ENCODE measurements around the gene BFSP2. TPM values are rescaled to one million over a fixed set of nuclear protein-coding genes. Genes with fewer than 3 reads are reported as not detected.

BFSP2 gene
- polyA plus RNA-seq, 3 donors, result 0.12 TPM; not detected in 2

DNA sequence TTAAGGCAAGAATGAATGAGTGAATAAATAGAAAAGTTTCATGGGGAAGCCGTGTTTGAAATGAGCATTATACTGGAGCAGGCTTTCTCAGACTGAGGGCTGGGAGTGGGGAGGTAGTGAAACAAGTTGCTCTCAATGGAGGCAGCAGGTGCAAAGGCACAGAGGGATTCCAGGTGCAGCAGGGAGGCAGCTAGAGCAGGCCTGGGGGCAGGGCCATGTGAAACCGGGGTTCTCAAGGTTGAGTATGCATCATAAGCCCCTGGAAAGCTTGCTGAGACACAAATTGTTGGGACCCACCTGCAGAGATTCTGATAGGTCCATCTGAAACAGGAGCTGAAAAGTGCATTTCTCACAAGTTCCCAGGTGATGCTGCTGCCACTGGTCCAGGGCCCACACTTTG is 45.3 kb downstream of the BFSP2 start:
- no peak overlapping the region for H3K27ac ChIP-seq (ENCODE audit: low read depth, low read length)
- WGBS, 3 donors, result 88 to 93% (median 92%) methylated on average over 2 of the region's 2 CpGs

DNA sequence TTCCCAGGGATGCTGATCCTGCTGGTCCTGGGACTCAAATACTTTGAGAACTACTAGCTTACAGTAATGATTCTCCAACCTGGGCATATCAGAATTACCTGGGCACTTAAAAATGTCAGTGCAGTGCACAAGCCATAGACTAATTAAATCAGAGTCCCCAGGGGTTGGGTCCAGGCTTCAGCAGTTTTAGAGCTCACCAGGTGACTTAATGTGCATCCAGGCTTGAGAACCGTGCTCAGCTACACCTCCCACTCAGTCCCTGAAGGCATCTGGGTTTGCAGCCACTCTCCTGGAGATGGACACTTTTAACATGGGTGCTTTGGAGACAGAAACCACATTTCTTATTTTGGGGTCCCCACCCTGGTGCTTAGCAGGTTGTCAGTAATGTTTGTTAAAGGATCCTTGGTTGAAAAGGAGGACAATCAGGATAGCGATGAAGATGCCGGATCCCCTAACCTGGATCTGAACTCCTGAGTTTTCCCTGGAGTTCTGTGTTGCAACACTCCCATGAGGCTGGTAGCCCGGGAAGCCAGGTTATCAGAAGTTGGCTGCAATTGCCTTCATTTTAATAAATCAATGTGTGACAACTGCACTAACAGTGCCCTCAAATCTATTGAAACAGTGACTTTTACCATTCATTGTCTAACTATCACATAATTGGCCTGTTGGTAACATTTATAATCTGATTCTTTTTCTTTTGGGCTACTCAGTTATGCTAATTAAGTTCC is 48.1 kb downstream of the BFSP2 start:
- WGBS, 3 donors, result 40 to 80% (median 75%) methylated on average over 4 of the region's 4 CpGs
- H3K27ac ChIP-seq (ENCODE audit: low read depth, low read length), result no peak overlapping the region

DNA sequence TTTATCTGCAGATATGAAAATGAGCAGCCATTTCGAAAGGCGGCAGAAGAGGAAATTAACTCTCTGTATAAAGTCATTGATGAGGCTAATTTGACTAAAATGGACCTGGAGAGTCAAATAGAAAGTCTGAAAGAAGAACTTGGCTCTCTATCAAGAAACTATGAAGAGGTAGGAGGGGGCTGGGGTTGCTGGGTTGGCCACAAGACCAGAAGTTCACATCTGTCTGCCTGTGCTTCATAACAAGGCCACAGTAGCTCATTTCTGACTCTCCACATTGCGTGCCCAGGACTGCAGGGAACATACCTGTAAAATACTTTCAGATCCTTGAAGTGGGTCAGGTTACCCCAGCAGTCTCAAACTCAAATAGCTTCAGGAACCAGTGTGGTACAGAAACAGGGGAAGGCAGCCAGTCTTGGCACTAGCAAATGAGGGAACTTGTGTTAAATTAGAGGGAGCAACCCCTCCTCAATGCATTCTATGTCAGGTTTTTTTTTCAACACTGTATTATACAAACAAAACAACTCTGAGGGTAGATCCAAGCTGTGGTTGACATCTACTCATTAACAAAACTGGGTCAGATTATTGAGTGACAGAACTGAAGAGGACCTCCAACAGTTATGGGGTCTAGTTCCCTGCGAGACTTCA is 48.7 kb downstream of the BFSP2 start:
- WGBS, 3 donors, result 49 to 79% (median 62%) methylated on average over 4 of the region's 4 CpGs
- no peak overlapping the region for H3K27ac ChIP-seq (ENCODE audit: low read depth, low read length)

DNA sequence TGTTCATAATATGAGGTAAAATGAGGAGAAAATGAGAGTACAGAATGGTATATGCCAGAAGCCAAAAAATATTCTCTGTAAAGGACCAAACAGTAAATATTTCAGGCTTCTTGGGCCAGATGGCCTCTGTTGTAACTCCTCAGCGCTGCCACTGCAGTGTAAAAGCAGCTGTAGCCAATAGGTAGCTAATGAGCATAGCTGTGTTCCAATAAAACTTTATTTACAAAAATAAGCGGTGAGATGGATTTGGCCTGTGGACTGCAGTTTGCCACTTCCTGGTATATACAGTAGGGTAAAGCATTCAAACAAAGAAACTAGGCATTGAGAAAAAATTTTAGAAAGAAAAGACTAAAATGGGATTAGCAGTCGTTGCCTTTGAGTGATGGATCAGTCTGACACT is 51.5 kb downstream of the BFSP2 start:
- 94 to 96% (median 96%) methylated on average over 3 of the region's 3 CpGs for WGBS, 3 donors

DNA sequence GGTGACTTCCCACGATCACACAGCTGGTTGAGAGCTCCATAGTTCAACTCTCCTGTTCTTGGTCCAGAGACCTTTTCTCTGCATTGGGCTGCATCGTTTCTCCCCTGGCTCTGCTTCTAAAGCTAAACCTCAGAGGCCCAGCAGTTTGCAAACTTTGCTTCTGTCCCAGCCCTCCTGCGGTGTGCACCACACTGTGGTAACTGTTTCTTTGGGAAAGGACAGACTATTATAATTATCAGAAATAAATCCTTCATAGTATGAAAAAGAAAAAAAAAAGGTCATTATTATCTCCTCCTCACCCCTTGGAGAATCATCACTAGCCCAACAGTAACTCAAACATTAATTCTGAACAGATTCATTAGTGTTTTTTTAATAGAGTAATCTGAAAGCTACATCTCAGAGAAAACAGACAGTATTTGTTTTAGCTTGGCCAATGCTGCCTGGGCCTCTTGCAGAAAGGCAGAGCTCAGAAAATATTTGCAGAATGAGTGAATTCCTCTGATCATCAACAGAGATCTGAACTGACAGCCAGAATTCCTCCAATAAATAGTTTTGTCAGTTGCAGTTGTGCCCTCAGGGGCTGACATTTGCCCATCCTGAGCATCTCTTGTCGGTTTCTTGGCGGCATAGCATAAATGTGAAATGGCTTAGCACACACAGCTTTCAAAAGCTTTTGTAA is 52.9 kb downstream of the BFSP2 start:
- WGBS, 3 donors, result 57 to 78% (median 61%) methylated on average over 5 of the region's 5 CpGs
- H3K27ac ChIP-seq (ENCODE audit: low read depth, low read length), result no peak overlapping the region

More for the DNA sequence above, 51.5 kb downstream of the BFSP2 start:
- H3K27ac ChIP-seq (ENCODE audit: low read depth, low read length), result no peak overlapping the region

DNA sequence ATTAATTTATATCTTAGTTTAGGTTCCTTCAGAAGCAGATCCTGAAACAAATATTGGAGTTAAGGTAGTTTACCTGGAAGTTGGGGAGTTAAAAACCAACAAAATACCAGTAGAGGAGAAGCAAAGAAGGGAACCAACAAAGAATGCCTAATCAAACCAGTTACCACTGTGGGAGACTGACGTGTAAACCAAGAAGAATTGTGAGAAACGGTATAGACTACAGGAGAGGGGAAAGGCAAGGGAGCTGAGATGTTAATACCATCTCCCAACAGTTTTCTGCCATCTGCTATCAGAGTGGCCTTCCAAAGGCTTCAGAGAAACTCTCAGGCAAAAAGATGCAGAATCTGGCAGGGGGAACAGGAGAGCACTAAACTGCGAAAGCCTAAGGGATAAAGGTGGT is 53.5 kb downstream of the BFSP2 start:
- WGBS, 3 donors, result 79 to 87% (median 86%) methylated on average over 3 of the region's 3 CpGs
- no peak overlapping the region for H3K27ac ChIP-seq (ENCODE audit: low read depth, low read length)

DNA sequence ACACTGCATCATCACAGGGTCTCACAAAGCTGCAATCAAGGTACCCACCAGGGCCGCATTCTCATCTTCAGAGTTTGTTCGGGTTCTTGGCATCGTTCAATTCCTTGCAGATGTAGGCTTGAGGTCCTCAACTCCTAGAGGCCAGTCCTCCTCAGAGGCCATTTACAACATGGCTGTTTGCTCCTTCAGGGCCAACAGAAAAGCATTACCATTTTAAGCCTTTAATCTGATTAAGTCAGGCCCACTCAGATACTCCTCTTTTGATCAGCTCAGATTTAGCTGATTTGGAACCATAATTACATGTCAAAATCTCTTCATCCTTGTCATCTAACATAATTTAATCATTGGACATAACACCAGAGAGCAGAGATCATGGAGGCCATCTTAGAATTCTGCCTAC is 55.4 kb downstream of the BFSP2 start:
- no peak overlapping the region for H3K27ac ChIP-seq (ENCODE audit: low read depth, low read length)
- 77 to 97% (median 96%) methylated on average over 3 of the region's 3 CpGs for WGBS, 3 donors

DNA sequence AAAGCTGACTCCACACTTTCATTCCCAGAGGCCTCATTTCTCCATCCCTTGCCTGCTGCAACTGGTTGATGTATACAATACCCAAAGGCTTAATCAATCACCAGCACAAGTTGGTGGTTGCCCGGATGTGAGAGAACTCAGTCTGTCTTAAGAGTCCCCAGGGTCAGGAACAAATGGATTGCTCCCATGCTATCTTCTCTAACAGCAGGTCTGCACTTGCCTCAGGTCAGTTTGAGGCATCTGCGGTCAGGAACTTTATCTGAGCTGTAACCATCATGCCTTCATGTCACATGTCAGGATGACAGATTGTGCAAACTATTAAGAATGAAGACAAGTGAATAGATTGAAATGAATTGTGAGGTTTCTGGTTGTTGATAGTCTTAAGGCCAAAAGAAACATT is 56.1 kb downstream of the BFSP2 start:
- 80 to 81% (median 81%) methylated on average over 2 of the region's 2 CpGs for WGBS, 3 donors
- no peak overlapping the region for H3K27ac ChIP-seq (ENCODE audit: low read depth, low read length)

DNA sequence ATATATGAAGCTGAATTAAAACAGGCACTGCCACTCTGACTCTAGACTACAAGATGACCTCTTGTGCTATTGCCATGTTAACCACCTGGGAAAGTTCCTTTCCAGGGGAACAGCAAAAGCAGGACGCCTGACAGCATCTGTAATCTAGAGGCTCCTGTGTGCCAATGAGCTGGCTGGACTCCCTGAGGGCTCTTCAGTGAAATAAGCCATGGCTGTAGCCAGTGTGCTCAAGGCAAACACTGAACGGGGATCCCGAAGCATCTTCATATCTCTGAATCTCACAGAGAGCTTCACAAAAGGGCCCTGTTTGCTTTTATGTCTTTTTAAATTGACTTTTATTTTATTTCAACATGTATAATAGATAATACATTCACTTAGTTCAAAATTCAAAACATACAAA is 57.2 kb downstream of the BFSP2 start:
- H3K27ac ChIP-seq (ENCODE audit: low read depth, low read length), result no peak overlapping the region
- WGBS, 3 donors, result 71 to 84% (median 83%) methylated on average over 3 of the region's 3 CpGs

DNA sequence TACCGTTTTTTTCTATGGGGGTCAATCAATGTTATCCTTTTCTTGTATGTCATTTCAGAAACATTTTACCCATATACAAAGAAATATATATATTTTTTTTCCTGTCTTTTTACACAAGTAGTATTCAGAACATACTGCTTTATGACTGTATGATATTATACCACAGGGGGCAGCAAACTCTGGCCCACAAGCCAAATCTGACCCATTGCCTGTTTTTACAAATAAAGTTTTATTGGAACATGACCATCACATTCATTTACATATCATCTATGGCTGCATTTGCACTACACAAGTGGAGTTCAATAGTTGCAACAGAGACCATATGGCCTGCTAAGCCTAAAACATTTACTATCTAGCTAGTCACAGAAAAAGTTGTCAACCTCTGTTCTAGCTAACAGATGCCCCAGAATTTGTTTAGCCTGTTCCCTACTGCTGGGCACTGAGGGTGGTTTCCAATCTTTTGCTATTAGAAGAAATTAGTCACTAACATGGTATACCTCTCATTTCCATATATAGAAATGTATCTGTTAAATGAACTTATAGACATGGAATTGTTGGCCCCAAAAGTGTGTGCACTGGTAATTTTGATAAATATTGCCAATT is 57.7 kb downstream of the BFSP2 start:
- 83 to 94% (median 92%) methylated on average over 1 of the region's 1 CpG for WGBS, 3 donors
- no peak overlapping the region for H3K27ac ChIP-seq (ENCODE audit: low read depth, low read length)

DNA sequence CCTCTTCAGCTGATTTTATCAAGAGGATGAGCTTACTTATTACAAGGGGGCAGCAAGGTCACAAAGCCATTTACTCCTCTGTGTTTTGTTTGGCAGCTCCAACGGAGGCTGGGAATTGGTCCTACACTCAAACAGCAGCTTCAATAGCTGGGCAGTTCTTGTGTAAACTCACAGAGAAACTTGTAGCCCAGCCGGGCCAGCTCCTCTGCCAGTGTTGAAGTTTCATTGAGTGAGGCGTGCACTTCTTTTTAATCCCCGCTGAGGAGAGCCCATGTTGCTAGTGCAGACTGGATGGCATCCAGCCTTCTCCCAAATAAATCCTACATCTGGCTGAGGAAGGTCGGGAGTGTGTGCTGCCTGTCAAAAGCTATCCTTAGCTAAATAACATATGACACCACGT is 59.5 kb downstream of the BFSP2 start:
- WGBS, 3 donors, result 44 to 54% (median 52%) methylated on average over 6 of the region's 6 CpGs
- no peak overlapping the region for H3K27ac ChIP-seq (ENCODE audit: low read depth, low read length)

- H3K27ac ChIP-seq (ENCODE audit: low read depth, low read length), result no peak overlapping the region
- WGBS, 3 donors, result 67 to 80% (median 73%) methylated on average over 3 of the region's 3 CpGs
Measured at GRCh38 chr3:133460809-133461208, 61.0 kb downstream of the BFSP2 start.

GRCh38 chr3:133461291-133461690 is 61.4 kb downstream of the BFSP2 start:
- whole genome bisulfite sequencing, 3 donors, result 44 to 66% (median 62%) methylated on average over 4 of the region's 4 CpGs
- H3K27ac ChIP-seq (ENCODE audit: low read depth, low read length), result no peak overlapping the region

DNA sequence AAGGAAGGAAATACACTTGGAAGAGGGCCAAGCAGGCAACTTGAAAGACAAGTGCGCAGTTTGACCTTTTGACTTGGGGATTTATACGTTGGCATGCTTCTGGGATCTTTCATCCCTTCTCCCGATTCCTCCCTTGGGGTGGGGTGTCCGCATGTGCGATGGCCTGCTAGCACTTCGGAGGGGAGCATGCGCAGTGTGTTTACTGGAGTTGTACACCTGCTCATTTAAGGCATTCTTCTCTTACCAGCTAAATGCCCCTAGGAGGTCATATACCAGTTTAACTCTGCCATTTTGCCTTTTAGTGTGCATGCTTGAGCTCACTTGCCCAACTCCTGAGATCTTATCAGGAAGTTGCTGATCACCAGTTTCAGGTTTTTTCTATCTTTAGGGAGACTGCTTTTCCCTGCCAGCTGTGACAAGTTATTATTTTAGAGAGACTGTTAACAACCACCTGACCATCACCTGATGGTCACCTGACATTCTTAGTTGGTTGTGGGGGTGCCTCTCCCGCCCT is 63.5 kb downstream of the BFSP2 start:
- WGBS, 3 donors, result 72 to 82% (median 72%) methylated on average over 8 of the region's 8 CpGs
- no peak overlapping the region for H3K27ac ChIP-seq (ENCODE audit: low read depth, low read length)

- no peak overlapping the region for H3K27ac ChIP-seq (ENCODE audit: low read depth, low read length)
- 87 to 100% (median 90%) methylated on average over 1 of the region's 1 CpG for WGBS, 3 donors
Measured at GRCh38 chr3:133464573-133464972, 64.7 kb downstream of the BFSP2 start.

GRCh38 chr3:133466531-133467386 is 66.9 kb downstream of the BFSP2 start:
- 58 to 66% (median 64%) methylated on average over 11 to 12 of the region's 12 CpGs for WGBS, 3 donors
- no peak overlapping the region for H3K27ac ChIP-seq (ENCODE audit: low read depth, low read length)

DNA sequence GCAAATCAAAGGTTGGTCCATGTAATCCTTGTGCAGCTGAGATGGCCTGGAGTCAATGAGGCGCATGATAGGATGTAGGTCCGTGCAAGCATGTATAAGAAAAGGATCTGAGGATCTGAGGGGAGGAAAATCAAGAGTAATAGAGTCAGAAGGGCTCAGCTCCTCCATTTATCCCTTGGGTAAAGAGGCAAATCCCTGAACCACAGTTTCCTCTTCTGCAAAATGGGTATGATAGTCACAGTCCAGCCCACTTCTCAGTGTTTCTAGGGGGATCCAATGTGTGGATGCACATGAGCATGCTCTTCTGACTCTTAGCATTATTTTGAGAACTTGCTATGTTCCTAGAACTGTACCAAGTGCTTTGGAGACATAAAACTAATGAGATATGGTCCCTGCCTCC is 67.9 kb downstream of the BFSP2 start:
- 89 to 100% (median 94%) methylated on average over 2 of the region's 2 CpGs for WGBS, 3 donors
- no peak overlapping the region for H3K27ac ChIP-seq (ENCODE audit: low read depth, low read length)

- WGBS, 3 donors, result 69 to 85% (median 74%) methylated on average over 3 of the region's 3 CpGs
- no peak overlapping the region for H3K27ac ChIP-seq (ENCODE audit: low read depth, low read length)
Measured at GRCh38 chr3:133468251-133468721, 68.4 kb downstream of the BFSP2 start.
